Measurements from ENCODE around the gene MYO9A.
"Not testable (repeated sequence)": the region's sequence is repeated elsewhere in the genome, so short reads cannot be mapped to it uniquely, and the experiment has no call there.

MYO9A gene

DNA sequence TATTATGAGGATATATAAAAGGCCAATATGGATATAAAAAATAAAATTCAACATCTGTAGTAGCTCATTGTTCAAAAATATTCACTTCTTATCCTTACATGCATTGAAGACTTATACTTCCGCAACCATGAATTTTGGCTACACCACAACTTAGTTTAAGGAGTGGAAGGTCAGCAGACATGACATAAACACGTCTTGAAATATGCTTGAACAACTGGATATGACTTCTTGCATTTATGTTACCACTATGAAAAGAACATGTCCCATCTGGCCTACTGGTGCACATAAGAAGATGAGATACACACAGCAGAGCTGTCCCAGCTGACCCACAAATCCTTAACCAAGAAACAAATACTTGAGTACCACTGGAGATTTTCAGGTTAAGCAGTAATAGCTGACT, 52.1 kb downstream of the MYO9A start:
- no peak overlapping the region for H3K4me3 ChIP-seq (ENCODE audit: control insufficient read depth, low read depth, low read length)
- no peak for DNase-seq (ENCODE audit: low read depth)
- TF ChIP-seq, protein P1, sequence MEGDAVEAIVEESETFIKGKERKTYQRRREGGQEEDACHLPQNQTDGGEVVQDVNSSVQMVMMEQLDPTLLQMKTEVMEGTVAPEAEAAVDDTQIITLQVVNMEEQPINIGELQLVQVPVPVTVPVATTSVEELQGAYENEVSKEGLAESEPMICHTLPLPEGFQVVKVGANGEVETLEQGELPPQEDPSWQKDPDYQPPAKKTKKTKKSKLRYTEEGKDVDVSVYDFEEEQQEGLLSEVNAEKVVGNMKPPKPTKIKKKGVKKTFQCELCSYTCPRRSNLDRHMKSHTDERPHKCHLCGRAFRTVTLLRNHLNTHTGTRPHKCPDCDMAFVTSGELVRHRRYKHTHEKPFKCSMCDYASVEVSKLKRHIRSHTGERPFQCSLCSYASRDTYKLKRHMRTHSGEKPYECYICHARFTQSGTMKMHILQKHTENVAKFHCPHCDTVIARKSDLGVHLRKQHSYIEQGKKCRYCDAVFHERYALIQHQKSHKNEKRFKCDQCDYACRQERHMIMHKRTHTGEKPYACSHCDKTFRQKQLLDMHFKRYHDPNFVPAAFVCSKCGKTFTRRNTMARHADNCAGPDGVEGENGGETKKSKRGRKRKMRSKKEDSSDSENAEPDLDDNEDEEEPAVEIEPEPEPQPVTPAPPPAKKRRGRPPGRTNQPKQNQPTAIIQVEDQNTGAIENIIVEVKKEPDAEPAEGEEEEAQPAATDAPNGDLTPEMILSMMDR (IDR thresholded peaks at IDR 0.05; ENCODE audit: control insufficient read depth, insufficient read depth, low read depth, low read length, missing control alignments), result no peak

- TF ChIP-seq, protein P1 (IDR thresholded peaks at IDR 0.05; ENCODE audit: control insufficient read depth, insufficient read depth, low read depth, low read length, missing control alignments), result no peak
- no peak for DNase-seq (ENCODE audit: low read depth)
- H3K4me3 ChIP-seq (ENCODE audit: control insufficient read depth, low read depth, low read length), result no peak overlapping the region
These were observed 54.8 kb downstream of the MYO9A start for GRCh38 chr15:72063186-72063585.

DNA sequence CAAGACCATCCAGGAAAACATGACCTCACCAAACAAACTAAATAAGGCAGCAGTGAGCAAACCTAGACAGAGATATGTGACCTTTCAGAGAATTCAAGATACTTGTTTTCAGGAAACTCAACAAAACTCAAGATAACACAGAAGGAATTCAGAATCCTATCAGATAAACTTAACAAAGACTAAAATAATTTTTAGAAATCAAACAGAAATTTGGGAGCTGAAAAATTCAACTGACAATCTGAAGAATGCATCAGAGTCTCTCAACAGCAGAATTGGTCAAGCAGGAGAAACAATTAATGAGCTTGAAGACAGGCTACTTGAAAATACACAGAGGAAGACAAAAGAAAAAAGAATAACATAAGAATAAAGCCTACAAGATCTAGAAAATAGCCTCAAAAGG, 55.6 kb downstream of the MYO9A start:
- no peak for DNase-seq (ENCODE audit: low read depth)
- TF ChIP-seq, protein P1 (IDR thresholded peaks at IDR 0.05; ENCODE audit: control insufficient read depth, insufficient read depth, low read depth, low read length, missing control alignments), result no peak

GRCh38 chr15:72060687-72061250, 57.2 kb downstream of the MYO9A start:
- no peak overlapping the region for H3K4me3 ChIP-seq (ENCODE audit: control insufficient read depth, low read depth, low read length)
- TF ChIP-seq, protein P1 (IDR thresholded peaks at IDR 0.05; ENCODE audit: control insufficient read depth, insufficient read depth, low read depth, low read length, missing control alignments), result no peak
- no peak for DNase-seq (ENCODE audit: low read depth)

More for the DNA sequence above, 55.6 kb downstream of the MYO9A start:
- H3K4me3 ChIP-seq (ENCODE audit: control insufficient read depth, low read depth, low read length), result no peak overlapping the region

DNA sequence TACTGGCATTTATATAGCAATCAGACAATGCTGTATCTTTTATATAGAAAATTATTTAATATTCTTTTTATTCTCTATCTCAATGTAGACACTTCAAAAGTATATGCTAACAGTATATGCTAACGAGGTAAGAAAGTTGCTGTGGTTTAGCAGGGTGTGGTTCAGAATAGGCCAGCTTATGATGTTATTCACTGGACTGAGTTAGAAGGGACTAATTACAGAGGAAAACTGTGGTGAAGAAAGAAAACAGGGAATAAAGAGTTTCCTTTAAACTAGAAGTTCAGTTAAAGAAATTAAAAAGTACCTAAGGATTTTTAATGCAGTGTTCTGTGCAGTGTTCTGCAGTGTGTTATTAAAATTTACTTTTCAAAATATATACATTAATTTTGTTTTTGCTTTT, 59.4 kb downstream of the MYO9A start:
- DNase-seq (ENCODE audit: low read depth), result no peak
- TF ChIP-seq, protein P1 (IDR thresholded peaks at IDR 0.05; ENCODE audit: control insufficient read depth, insufficient read depth, low read depth, low read length, missing control alignments), result no peak

DNA sequence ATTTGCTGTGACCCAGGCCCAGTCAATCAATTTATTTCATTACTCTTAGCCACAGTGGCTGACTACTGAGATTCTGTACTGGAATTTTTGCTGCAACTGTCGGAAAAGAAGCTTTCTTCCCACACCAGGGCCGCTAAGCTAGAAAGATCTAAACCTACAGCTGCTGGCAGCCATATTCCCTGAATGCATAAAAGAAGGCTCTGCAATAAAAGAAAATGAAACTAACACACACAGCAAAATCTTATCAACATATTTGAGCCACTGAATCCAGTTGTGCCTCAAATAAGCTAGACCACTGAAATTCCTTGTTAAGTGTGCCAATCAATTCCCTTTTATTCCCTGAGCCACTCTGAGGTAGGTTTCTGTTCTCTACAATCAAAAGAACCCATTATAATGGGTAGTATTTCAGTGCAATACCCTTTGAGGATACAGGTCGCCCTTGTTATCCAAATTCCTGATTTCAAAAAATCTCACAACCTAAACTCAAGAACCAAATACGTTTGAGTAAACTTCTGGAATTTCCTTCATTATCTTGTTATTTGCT, 60.3 kb downstream of the MYO9A start:
- TF ChIP-seq, protein P1 (IDR thresholded peaks at IDR 0.05; ENCODE audit: control insufficient read depth, insufficient read depth, low read depth, low read length, missing control alignments), result no peak
- no peak for DNase-seq (ENCODE audit: low read depth)
- H3K4me3 ChIP-seq (ENCODE audit: control insufficient read depth, low read depth, low read length), result no peak overlapping the region

More for the DNA sequence above, 59.4 kb downstream of the MYO9A start:
- H3K4me3 ChIP-seq (ENCODE audit: control insufficient read depth, low read depth, low read length), result no peak overlapping the region

GRCh38 chr15:72056217-72056616, 61.7 kb downstream of the MYO9A start:
- not testable (repeated sequence) for DNase-seq (ENCODE audit: low read depth); H3K4me3 ChIP-seq (ENCODE audit: control insufficient read depth, low read depth, low read length)

DNA sequence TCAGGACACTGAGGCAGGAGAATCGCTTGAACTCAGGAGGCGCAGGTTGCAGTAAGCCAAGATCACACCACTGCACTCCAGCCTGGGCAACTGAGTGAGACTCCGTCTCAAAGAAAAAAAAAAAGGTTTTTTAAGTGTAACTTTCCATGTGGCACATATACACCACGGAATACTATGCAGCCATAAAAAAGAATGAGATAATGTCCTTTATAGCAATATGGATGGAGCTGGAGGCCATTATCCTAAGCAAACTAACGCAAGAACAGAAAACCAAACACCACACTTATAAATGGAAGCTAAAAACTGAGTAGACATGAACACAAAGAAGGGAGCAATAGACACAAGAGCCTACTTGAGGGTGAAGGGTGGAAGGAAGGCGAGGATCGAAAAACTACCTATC, 64.7 kb downstream of the MYO9A start:
- DNase-seq (ENCODE audit: low read depth); H3K4me3 ChIP-seq (ENCODE audit: control insufficient read depth, low read depth, low read length): not testable (repeated sequence)
